ENCODE data around the gene B3GALT6.
"Not testable (repeated sequence)": the region's sequence is repeated elsewhere in the genome, so short reads cannot be mapped to it uniquely, and the experiment has no call there.

B3GALT6 gene

DNA sequence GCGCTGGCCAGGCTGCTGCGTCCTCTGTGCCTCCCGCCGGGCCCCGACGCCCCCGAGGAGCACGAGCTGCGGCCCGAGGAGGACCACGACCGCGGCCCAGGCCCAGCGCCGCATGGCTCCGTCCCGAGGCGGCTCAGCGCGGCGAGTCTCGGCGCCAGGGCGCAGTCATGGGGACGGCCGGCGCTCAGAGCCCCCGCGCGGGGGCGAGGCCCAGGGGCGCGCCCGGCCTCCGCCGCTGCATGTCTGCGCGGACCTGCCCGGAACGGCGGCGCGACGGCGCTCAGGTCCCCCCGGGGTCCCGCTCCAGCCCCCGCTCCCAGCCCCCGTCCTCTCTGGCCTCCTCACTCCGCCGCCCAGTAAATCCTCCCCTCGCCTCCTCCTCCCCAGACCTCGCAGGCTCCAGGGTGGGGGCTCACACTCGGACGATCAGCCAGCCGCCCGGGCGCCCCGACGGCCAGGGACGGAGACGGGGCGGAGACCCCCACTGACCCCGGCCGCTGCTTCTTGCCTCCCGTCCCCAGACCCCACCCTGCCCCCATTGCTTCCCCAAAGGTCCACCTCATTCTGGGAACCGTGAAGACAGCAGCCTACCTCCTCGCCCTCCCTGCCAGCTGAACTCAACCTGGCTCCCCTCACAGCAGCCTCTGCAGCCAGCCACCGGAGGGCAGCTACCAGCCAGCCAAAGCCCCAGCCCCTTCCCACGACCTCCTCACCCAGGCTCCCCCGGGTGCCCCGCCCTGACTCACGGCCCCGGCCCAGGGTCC is 14.7 kb downstream of the B3GALT6 start, which contains the start of gene C1QTNF12:
Gene C1QTNF12, minus strand, starts transcription at position 146 of the 764 bp plus-strand sequence. Its CDS starts 32 bp downstream, at position 114.
- DNase-seq: no peak

DNA sequence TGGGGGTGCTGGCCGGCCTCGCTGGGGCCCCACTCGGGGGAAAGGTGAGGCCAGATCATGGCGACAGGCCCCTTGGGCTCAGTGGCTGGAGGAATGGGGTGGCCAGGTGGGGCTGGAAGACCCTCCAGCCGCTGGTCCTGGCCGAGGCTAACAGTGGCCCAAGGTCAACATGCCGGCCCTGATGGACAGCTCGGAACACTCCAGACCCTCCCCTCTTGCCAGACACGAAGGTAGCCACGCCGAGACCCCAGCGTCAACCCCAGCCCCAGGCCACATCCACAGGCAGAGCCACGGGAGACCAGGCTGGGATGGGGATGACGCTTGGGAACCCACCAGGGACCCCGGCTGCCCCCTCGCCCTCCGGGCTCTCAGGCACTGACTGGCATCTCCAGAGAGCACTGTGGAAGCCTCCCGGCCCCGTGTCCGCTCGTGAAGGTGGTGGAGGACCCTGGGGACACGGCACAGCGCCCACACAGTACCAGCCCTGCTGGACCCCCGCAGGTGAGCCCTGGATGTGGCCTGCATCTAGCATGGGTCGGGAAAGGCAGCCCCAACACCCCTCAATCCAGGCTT is 15.4 kb downstream of the B3GALT6 start:
- DNase-seq: no peak

DNA sequence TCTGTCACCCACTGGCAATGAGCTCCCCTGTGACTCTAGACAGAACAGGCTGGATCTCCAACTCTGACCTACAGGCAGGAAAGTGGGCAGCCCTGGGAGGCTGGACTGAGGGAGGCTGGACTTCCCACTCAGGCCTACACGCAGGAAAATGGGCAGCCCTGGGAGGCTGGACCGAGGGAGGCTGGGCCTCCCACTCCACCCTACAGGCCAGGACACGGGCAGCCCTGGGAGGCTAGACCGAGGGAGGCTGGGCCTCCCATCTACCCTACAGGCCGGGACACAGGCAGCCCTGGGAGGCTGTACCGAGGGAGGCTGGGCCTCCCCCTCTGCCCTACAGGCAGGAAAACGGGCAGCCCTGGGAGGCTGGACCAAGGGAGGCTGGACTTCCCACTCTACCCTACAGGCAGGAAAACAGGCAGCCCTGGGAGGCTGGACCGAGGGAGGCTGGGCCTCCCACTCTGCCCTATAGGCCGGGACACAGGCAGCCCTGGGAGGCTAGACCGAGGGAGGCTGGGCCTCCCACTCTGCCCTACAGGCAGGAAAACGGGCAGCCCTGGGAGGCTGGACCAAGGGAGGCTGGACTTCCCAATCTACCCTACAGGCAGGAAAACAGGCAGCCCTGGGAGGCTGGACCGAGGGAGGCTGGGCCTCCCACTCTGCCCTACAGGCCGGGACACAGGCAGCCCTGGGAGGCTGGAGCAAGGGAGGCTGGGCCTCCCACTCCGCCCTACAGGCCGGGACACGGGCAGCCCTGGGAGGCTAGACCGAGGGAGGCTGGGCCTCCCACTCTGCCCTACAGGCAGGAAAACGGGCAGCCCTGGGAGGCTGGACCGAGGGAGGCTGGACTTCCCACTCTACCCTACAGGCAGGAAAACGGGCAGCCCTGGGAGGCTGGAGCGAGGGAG is 16.2 kb downstream of the B3GALT6 start:
- DNase-seq: not testable (repeated sequence)

- no peak for DNase-seq
Observed at GRCh38 chr1:1250786-1251284, 18.8 kb downstream of the B3GALT6 start.

GRCh38 chr1:1253314-1253713 is 21.3 kb downstream of the B3GALT6 start:
- DNase-seq: no peak

DNA sequence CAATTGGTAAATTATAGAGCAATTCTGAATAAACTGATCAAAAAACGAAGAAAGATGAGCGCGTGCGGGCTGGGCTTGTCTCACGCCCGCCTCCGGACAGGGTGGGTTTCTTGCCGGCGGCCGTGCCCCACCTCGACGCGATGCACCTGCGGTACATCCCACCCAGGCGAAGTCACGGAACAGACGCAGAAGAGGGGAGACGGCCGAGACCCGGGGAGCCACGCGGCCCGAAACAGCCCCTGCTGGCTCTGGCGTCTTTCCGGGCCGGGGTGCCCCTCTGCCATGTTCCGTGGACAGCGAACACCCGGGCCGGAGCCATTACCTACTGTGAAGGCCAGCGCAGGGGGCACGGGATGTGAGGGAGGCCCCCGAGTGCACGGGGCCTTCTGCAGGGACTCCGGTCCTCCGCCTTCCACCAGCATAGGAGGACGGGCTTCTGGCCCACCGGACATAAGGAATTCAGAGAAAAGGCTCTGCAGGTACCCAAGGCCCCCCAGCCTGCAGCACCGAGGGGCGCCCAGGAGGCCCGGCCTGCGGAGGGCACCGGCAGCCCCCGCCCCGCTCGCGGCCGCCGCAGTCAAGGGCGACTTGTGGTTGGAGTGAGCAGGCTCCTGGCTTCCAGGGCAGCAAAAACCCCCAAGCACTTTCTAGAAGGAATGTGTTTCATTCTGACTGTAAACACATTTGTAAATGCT is 22.1 kb downstream of the B3GALT6 start:
- no peak for DNase-seq

DNA sequence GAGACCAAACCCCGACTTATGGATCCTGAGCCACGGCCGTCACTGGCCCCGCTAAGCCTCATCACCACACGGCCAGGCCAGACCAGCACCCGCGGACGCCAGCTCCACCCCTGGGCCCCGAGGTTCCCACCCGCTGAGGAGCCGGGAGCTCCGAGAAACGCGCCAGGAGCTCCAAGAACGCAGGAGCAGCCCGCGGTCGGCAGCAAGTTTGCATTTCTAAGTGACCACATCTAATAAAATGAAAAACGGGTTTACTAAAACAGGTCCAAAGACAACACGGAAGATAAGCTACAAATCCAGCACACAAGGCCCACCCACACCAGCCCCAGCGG is 22.6 kb downstream of the B3GALT6 start:
- DNase-seq: no peak

DNA sequence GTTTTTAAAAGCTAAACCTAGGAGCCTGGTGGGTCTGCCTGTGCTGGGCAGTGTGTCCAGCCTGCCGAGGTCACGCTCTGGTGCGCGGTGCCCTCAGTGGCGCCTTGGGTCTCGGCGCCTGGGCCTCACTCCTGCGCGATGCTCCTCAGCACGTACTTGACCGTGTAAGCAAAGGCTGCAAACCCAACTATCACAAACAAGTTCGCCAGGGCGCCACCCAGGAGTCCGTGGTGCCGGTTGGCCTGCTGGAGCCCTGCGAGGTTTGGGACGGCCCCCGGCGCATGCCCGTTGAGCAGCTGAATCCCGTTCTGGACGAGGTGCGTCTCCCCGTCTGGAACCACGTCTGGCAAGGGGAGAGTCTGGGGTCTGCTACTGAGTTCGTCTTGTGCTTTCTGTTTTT is 23.0 kb downstream of the B3GALT6 start:
- DNase-seq: no peak

- no peak for DNase-seq
Observed at GRCh38 chr1:1255611-1256010, 23.6 kb downstream of the B3GALT6 start.

DNA sequence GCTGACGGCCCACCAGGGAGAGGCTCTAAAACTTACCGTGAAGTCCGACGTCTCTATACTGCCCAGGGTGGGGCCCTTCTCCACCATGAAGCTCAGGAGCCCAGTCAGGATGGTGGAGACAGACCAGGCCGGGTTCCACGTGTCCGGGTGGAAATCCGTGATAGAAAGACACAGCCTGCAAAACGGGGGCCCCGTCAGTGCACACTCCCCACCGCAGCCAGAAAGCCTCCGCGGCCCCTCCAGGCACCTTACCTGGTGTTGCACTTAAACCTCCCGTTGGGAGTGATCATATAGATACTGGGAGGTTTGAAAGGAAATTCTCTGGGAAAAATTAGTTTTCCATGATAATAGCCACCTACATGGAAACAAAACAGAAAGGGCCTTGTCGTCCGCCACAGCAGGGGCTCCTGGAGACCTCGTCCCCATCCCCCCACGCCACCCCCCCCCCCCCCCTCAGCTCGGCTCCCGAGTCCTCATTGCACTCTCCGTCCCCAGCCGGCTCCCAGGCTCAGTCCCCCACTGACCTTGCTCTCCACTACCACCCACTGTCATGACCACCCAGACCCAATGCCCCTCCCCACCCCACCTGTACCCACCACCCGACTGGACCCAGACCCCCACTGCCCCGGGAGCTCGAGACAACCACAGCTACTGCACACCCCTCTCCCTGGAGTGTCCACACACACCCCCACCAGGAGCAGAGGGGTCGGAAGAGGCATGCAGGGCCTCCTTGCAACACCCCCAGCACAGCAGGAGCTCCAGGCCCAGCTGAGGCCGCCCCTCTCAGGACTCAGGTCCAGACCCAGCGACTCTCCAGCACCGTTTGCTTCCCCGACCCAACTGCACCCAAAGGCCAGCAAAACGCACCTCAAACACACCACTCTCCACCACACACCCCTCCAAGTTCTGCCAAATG is 25.2 kb downstream of the B3GALT6 start:
- DNase-seq: no peak

DNA sequence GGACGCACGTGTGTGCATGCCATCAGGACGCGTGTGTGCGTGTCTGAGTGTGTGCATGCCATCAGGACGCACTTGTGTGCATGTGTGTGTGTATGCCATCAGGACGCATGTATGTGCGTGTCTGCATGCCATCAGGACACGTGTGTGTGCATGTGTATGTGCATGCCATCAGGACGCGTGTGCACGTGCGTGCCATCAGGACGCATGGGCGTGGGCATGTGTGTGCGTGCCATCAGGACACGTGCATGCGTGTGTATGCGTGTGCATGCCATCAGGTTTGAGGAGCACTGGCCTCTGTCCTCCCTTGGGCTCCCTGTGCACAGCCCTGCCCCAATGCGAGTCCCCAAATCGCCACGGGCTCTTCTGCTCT is 27.1 kb downstream of the B3GALT6 start:
- DNase-seq: no peak

- no peak for DNase-seq
Observed at GRCh38 chr1:1259540-1259939, 27.5 kb downstream of the B3GALT6 start.

GRCh38 chr1:1259951-1260600 is 28.0 kb downstream of the B3GALT6 start:
- DNase-seq: no peak

DNA sequence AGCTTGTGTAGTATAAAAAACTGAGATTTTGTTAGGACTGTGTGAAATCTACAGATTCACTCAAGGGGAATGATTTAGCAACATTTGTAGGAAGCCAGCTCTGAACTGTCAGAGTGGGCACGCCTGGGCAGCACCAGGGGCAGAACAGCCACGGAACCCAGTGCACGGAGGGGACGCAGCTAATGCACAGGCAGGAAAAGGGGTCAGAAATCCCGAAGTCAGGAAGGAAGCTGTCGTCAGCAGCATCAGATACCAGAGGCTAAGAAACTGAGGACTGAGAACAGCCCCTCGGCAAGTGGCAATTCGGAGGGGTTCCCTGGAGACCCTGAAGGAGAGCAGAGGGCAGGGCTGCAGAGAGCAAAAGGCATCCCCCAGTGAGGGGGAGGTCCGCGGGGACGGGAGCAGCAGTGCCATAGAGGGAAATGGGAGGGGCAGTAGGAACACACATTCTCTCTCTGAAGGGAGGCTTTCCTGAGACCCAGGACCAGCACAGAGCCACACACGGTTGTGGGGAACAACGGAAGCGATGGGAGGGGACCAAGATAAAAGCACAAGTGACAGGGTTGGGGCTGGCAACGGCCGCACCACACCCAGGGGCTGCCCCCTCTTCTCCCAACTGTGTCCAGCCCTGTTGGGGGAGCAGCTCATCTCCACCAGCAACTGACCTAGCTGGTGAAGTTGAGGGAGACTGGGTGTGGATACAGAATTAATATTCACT is 29.0 kb downstream of the B3GALT6 start:
- no peak for DNase-seq

- no peak for DNase-seq
Observed at GRCh38 chr1:1262071-1262470, 30.0 kb downstream of the B3GALT6 start.

- no peak for DNase-seq
Observed at GRCh38 chr1:1262758-1263157, 30.7 kb downstream of the B3GALT6 start.

- no peak for DNase-seq
Observed at GRCh38 chr1:1264026-1264425, 32.0 kb downstream of the B3GALT6 start.

- DNase-seq: no peak
Observed at GRCh38 chr1:1264868-1265272, 32.8 kb downstream of the B3GALT6 start.

DNA sequence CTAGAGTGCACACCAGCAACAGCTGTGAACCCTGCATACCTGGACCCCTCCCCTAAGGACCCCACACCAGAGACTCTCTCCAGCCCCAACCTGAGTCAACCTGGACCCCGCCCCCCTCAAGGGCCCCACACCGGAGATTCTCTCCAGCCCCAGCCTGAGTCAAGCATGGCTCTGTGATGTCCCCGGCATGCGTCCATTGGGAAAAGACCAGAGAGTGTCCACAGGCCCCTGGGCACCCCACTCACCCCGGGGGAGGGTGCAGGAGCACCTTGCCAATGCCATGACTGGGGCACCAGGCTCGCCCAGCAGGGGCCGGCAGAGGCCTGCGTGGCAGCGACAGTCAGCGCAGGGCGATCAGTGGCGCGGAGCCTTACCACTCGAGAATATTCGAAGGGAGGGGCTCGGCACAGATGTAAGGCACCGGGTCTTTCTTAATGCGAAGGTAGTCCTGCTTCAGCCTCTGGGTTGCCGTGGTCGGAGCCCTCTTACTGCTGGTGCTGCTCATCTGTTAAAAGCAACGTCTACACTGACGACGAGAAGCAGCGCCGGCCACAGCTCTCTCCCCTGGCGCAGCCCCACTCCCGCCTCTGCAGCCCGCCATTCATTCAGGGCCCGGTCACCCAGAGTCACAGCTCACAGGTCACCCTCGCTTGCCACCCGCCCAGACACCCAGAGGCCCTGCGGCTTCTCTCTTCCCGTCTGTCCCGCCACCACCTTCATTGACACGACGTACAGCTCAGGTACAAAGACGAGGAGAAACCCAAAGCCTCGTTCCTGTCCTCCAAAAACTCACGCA is 35.6 kb downstream of the B3GALT6 start:
- DNase-seq: no peak

DNA sequence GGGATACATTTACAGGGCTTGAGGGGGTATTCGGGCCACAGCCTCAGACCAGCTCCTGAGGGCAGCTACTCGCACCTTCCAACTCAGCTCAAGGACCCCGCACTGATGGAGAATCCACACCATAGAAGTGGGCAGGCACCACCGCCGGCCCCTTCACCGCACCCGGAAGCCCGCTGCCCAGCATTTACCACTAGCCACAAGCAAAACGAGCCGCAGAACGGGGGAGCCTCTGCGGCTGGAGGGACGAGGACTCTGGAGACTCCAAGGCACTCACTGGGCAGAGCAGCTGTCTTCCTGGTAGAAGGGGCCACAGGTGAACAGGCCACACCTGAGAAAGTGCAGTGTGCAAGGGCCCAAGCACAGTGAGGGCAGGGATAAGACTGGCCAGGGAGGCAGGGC is 36.2 kb downstream of the B3GALT6 start:
- no peak for DNase-seq
